ENCODE data around the gene CCDC144A.
"Not testable (repeated sequence)": the region's sequence is repeated elsewhere in the genome, so short reads cannot be mapped to it uniquely, and the experiment has no call there.

GRCh38 chr17:16697603-16698002 lies 7.6 kb downstream of the CCDC144A start:
- TF ChIP-seq SP1 (IDR thresholded peaks at IDR 0.05); FOXM1 (IDR thresholded peaks at IDR 0.05; ENCODE audit: borderline replicate concordance); BHLHE40 (IDR thresholded peaks at IDR 0.05; ENCODE audit: borderline replicate concordance); FOXA1 (IDR thresholded peaks at IDR 0.05); ELF4 (IDR thresholded peaks at IDR 0.05); TARDBP (IDR thresholded peaks at IDR 0.05): not testable (repeated sequence)
